Measurements from ENCODE around the gene TTC27.

DNA sequence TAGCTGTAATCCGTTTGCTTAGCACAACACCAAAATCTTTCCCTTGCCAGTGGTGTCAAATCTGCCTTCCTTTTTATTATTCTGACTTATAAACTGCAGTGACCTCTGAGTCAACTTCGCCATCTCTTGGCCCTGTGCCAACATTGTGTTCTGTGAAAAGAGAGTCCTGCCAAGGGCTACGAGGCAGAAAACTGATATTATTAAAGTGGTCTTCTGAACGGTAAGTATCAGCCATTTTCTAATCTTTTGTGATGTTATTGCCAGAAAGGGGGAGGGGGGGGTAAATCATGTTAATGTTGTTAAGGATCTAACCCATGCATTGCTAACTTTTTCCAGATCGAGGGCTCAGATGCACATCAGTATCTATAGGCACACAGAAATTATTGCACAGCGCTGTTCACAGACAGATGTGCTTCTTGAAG lies 197.5 kb downstream of the TTC27 start:
- TF ChIP-seq POLR2A (IDR thresholded peaks at IDR 0.05): no peak
- TF ChIP-seq, protein P1, sequence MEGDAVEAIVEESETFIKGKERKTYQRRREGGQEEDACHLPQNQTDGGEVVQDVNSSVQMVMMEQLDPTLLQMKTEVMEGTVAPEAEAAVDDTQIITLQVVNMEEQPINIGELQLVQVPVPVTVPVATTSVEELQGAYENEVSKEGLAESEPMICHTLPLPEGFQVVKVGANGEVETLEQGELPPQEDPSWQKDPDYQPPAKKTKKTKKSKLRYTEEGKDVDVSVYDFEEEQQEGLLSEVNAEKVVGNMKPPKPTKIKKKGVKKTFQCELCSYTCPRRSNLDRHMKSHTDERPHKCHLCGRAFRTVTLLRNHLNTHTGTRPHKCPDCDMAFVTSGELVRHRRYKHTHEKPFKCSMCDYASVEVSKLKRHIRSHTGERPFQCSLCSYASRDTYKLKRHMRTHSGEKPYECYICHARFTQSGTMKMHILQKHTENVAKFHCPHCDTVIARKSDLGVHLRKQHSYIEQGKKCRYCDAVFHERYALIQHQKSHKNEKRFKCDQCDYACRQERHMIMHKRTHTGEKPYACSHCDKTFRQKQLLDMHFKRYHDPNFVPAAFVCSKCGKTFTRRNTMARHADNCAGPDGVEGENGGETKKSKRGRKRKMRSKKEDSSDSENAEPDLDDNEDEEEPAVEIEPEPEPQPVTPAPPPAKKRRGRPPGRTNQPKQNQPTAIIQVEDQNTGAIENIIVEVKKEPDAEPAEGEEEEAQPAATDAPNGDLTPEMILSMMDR (IDR thresholded peaks at IDR 0.05): no peak

All from lower leg skin (tissue), 3 donors.